Measurements from ENCODE around the gene ZNF827.
"Not testable (repeated sequence)": the region's sequence is repeated elsewhere in the genome, so short reads cannot be mapped to it uniquely, and the experiment has no call there.

Gene ZNF827

GRCh38 chr4:145839151-145839550, 99.5 kb downstream of the ZNF827 start:
- in situ Hi-C loops (cut with MboI; ENCODE audit: low sequenced_read_pairs): no loop called here

DNA sequence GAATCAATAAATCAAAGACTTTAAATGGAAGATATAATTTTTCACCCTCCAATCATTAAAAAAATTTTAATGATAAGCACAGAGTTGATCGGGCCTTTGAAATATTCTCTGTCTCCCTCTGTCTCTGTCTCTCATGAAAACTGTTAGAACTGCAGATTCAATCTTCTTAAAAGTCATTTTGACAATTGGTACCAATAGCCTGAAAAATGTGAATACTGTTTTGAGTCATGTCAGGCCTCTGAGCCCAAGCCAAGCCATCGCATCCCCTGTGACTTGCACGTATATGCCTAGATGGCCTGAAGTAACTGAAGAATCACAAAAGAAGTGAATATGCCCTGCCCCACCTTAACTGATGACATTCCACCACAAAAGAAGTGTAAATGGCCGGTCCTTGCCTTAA, 106.2 kb downstream of the ZNF827 start:
- in situ Hi-C loops (cut with MboI; ENCODE audit: low sequenced_read_pairs): not testable (repeated sequence)

- in situ Hi-C loops (cut with MboI; ENCODE audit: low sequenced_read_pairs): no loop called here
Observed at GRCh38 chr4:145830699-145831098, 107.9 kb downstream of the ZNF827 start.

DNA sequence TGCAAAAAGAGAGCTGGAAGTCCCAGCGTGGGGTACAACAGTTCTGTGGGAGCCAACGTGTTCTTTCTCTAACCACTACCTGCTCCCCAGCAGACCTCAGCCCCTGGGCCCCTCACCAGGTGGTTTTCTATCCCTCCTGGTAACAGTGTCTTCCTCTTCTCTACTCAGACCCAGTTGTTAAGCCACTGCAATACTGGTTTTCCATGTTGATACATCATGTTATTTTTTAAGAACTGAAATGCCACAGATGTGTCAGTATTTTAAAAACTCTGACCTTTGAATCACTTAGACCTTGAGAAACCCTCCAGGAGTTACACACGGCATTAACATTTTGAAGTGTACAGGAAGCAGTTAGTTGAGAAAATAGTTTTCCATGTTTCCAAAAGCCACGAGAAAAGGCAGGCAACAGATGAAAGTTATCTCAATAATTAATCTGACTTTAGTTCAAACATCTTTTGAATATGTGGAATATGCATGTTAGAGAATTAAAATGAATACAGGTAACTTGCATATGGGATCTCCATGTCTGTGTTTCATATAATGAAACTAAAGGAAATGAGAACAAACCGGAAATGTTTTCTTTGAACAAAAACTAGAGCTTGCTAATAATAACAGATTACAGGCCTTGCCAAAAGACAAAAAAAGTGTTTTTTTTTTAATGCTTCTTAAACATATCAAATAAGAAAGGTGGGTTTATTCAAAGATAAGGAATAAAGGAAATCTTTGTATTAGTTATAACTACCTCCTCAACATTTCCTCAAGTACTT, 108.8 kb downstream of the ZNF827 start:
- in situ Hi-C loops (cut with MboI; ENCODE audit: low sequenced_read_pairs): no loop called here

DNA sequence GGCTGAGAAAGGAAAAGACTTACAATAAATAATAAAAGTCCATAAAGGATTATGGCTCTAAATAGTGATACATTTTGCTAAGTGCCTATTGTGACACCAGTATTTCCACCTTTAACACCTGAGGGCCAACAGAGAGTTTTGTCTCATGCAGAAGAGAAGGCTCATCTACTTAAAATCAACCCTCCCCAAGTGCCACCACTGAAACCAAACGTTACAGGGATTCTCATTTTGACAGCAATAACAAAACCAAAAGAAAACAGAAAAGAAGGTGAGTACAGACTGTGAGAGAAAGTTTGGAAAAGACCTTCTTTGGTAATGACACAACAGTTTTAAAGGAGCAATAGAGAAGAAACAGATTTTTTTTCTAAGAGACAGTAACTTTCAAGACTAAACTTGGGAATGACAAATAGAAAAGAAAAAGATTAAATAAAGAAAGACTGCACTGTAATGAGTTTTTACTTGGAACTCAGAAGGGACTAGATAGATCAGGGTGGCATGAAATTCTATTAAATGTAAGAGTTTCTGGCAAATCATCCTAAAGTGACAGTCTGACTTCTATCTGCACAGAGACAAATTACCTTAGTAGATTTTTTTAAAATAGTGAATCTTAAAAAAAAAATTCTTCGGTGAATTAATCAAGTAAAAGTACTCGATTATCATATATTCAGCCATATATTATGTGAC, 109.7 kb downstream of the ZNF827 start:
- in situ Hi-C loops (cut with MboI; ENCODE audit: low sequenced_read_pairs): no loop called here

DNA sequence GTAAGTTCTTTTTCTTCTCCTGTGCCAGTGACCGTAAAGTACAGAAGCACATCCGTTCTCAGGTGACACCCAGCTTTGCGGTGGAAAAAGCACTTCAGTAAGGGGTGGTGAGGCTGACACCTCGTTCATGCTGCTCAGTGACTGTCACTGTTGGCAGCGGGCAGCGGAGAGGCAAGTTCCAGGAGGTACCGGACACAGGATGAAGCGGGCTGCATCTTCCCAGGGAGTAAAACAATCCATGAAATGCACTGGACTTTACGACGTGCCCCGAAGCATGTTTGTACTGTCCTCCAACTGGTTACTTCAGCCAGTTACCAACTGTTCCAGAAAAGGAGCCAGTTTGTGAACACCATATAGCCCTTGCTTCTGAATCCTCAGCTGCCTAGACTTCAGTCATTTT, 110.7 kb downstream of the ZNF827 start:
- in situ Hi-C loops (cut with MboI; ENCODE audit: low sequenced_read_pairs): no loop called here

GRCh38 chr4:145825255-145825654, 113.4 kb downstream of the ZNF827 start:
- in situ Hi-C loops (cut with MboI; ENCODE audit: low sequenced_read_pairs): no loop called here

- in situ Hi-C loops (cut with MboI; ENCODE audit: low sequenced_read_pairs): no loop called here
Observed at GRCh38 chr4:145824463-145824862, 114.2 kb downstream of the ZNF827 start.

DNA sequence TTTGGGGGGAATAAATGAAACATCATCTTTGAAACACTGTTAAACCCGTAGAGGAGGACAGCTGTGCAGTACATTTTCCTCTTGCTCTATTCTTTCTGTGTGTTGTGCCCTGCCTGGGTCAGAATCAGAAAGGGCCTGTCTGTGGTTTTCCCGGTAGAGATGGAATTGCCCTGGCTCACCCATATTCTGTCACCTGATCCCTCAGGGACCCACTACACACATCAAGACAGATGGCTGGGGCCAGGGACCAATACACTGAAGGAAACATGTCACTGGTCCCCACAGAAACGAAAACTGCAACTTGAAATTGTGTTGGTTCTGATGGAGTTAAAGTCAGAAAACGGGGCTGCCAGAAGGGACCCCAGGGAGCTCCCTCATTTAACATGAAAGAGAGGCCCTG, 114.9 kb downstream of the ZNF827 start:
- in situ Hi-C loops (cut with MboI; ENCODE audit: low sequenced_read_pairs): no loop called here

DNA sequence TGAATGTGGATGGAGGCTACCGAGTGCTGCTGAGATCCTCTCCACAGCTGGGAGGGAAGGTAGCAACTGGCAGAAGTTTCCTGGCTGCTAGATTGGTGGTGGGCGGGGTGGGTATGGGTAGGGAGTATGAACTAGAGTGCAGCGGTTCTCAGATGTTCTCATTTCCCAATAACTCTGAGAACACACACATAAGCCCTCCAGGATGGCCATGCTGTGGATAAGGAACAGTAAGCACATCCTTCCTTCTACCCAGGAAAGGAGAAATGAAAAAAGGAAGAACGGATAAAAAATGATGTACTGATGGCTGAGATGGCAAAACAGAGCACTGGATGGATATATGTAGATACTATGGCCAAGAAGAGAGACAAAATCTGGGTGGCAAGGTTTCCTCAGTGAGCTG, 116.0 kb downstream of the ZNF827 start:
- in situ Hi-C loops (cut with MboI; ENCODE audit: low sequenced_read_pairs): no loop called here

GRCh38 chr4:145822181-145822580, 116.4 kb downstream of the ZNF827 start:
- in situ Hi-C loops (cut with MboI; ENCODE audit: low sequenced_read_pairs): no loop called here

DNA sequence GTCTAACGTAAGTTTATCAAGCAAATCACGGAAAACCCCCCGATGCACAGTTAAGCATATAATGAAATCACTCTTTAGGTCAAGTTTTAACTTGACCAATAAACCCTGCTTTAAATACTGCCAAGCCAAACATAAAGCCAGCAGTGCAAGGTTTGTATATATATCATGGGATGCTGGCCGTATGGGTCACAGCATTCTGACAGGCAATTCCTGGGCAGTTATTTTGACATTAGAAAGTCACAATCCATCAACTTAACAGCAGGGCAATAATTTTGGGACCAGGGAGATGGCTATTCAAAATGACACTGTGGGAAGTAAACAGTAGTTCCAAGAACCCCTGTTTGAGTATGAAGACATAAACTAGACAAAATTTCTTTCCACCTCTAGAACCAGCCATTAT, 116.9 kb downstream of the ZNF827 start:
- in situ Hi-C loops (cut with MboI; ENCODE audit: low sequenced_read_pairs): no loop called here

DNA sequence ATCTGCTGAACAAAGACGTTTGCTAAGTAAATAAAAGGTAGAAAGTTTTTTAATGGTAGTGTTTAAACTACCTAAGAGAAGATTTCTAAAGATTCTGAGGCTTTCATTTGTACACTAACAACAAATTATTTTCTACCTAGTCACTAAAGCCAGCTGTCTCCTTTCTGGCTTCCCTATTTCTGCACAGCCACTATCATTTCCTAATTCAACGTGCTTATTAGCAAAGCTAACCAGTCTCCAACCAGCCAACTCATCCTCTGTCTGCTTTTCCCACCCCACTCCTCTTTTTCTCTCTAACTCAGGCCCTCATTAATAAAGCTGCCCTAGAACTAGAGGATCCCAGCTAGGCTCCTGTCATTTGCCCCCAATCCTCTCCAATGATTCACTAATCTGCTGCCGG, 118.2 kb downstream of the ZNF827 start:
- in situ Hi-C loops (cut with MboI; ENCODE audit: low sequenced_read_pairs): no loop called here

DNA sequence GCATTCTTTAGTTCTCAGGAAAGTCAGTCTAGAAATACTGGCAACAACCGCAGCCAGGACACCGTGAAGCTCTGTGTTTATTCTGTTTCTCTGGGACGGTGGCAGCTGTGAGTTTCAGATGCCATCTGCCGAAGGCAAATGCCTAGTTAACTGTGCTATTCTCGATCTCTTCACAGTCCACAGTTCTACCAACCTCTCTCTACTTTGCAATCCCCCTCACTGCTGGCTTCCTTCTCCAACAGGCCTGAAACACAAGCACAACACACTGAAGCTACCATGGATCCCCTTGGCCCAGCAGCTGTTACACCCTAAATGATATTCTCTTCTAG, 118.8 kb downstream of the ZNF827 start:
- in situ Hi-C loops (cut with MboI; ENCODE audit: low sequenced_read_pairs): no loop called here

DNA sequence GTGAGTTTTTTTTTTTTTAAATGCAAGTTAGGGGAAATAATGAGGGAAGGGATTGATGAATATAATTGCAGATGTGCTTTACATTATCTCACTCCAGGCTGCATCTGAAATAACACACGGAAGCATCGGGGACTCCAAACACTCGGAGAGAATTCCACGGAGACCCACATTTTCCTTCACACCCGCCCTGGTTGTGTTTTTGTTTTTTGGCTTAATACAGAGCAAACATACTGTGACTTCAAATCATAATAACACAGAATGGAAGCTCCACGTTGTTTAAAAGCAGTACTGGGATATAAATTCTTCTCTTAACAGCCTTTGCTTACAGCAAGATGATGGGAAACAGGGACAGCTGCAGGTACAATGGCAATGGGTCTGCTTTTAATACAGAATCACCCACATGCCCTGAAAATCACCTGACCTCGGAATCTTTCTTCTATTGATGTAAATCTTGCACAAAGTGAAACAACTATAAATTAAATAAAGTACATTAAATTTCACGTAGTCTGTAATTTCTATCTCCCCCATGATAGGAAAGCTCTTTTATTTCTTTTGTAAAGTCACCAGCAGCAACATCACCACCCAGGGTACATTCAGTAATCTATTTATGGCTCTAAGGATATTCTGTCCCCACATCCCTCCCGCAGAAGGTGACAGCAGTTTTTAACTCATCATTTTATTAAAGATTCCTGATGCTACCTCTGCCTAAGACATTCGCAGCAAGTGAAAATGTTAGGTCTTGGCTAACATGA, 119.3 kb downstream of the ZNF827 start:
- in situ Hi-C loops (cut with MboI; ENCODE audit: low sequenced_read_pairs): no loop called here

DNA sequence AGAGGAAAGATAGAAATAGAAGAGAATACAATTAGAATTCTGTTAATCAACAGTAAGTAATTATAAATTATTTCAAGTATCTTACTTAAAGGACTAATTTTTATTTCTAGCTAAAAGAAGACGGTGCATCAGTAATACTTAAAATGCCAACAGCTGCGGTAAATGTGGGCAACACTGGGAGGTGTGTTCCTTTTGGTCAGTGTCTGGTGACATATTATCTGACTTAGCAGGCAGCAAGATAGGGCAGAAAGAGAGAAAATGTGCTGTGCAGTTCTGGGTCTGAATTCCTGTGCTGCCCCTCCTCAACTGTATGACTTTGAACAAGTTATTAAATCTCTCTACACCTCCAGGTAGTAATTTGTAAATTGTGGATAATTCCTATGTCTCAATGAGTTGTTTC, 120.6 kb downstream of the ZNF827 start:
- in situ Hi-C loops (cut with MboI; ENCODE audit: low sequenced_read_pairs): no loop called here

DNA sequence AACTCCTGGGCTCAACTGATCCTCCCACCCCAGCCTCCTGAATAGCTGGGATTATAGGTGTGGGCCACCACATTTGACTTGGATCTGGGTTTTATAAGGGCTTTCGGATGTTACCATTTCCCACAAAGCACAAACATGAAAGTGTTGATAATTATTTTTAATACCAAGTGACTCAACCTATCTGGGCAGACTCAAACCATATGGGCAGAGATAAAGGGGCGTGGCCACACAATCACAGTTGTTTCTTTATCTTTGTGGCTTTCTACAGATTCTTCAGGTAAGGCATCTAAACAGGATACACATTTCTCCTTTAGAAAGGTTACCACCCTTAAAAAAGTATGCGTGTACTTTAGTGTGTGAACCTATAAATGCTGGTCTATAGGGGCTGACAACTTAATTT, 122.5 kb downstream of the ZNF827 start:
- in situ Hi-C loops (cut with MboI; ENCODE audit: low sequenced_read_pairs): no loop called here

GRCh38 chr4:145815626-145816025, 123.0 kb downstream of the ZNF827 start:
- in situ Hi-C loops (cut with MboI; ENCODE audit: low sequenced_read_pairs): no loop called here

DNA sequence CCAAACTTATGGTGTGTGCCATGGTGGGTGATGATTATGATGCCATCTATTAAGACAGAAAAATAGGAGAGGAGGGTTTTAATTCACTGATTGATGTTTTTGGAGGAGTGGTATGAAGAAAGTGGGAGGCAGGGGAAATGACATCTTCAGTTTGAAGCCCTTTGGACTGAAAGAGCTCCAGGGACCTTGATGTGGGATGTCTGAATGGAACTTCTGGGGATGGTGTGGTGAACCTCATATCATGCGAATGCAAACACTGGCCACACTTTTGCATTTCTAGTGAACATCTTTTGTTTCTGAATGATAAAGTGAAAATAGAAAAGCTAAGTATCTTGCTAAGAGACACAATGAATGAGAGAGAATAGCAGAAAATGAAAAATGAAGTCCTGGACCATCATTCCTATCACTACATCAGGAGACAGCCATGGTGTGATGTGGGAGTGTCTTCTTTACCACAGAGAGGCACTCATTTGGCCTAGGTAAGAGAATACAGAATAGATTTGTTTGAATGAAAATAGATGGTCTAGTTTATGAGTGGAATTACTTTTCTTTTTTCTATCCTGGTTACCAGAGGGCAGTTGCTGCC, 123.5 kb downstream of the ZNF827 start:
- in situ Hi-C loops (cut with MboI; ENCODE audit: low sequenced_read_pairs): no loop called here

- in situ Hi-C loops (cut with MboI; ENCODE audit: low sequenced_read_pairs): no loop called here
Observed at GRCh38 chr4:145814246-145814645, 124.4 kb downstream of the ZNF827 start.

DNA sequence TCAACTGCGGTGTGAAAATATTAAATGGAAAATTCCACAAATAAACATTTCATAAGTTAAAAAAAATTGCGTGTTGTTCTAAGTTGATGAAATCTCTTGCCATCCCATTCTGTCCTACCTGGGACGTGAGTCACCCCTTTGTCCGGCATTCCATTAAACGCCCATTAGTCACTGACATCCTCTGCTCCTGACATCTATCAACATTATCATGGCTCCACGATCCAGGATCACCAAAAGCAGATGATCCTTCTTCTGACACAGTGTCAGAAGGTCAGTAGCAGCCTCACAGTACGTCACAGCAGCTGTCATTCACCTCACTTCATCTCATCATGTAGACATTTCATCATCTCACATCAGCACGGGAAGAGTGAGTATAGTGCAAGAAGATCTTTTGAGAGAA, 125.7 kb downstream of the ZNF827 start:
- in situ Hi-C loops (cut with MboI; ENCODE audit: low sequenced_read_pairs): no loop called here

All from HL-60/S4 treated with phorbol 12-myristate 13-acetate at 8.2 ng/mL for 4 days and 3 days (cell line).